HPDE6-E6E7 (cell line): ENCODE results near the gene ZNF264.
"Not testable (repeated sequence)": the region's sequence is repeated elsewhere in the genome, so short reads cannot be mapped to it uniquely, and the experiment has no call there.

ENCODE experiments used
- DNase-seq: peaks from one replicate; pipeline ENCODE4 v3.0.0; 2011; ENCODE audit warnings: missing footprints; ENCODE audit errors: extremely low spot score

ZNF264 gene

DNA sequence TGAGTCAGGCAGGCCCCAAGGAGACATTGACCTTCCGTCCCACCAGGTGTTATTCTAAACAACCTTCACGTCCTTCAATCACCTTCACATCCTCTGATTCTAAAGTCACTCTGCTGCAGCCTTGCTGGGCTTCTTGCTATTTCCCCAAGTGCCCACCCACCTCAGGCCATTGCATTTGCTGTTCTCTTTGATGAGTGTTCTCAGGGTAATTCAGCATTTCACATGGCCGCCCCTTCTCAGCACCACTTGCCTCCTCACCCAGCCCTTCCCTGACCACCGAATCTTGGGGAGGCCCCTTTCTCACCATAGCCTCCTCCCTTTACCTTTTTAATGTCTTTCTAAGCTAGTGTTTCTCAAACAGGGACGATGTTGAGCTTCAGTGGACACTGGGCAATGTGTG lies 53.8 kb downstream of the ZNF264 start:
- no peak for DNase-seq

DNA sequence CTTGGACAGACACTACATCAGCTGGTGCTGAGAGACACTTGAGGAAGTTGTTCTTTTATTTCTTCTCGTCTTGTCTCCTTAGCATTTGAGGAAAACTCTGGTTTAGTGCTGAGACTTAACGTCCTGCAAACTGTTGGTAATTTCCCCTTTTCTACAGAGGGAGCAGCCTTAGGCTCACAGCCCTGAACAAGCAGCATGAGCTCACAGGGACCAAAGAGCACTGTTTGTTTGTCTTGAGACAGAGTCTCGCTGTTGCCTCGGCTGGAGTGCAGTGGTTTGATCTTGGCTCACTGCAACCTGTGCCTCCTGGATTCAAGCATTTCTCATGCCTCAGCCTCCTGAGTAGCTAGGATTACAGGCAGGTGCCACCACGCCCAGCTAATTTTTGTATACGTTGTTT lies 54.7 kb downstream of the ZNF264 start:
- no peak for DNase-seq

DNA sequence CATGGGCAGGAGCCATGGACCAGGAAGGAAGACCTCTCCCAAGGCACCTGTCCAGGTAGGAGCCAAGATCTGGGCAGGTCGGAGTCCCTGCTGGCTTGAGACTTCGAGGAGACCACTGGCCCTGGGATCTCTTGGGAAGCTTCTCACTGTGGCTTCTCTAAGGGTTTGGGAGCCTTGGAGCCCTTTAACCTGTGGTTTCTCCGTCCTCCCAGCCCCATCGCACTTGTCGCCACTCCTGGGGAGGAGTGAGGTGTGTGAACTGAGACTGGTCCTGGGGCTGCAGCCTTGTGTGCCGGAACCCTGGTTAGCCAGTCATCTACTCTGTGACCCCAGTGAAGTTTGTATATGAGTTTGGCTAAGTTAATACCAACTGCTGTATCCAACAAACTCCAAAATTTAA lies 57.3 kb downstream of the ZNF264 start:
- DNase-seq, result no peak

GRCh38 chr19:57249329-57249728 lies 58.0 kb downstream of the ZNF264 start:
- no peak for DNase-seq

GRCh38 chr19:57253767-57254166 lies 62.5 kb downstream of the ZNF264 start:
- not testable (repeated sequence) for DNase-seq

DNA sequence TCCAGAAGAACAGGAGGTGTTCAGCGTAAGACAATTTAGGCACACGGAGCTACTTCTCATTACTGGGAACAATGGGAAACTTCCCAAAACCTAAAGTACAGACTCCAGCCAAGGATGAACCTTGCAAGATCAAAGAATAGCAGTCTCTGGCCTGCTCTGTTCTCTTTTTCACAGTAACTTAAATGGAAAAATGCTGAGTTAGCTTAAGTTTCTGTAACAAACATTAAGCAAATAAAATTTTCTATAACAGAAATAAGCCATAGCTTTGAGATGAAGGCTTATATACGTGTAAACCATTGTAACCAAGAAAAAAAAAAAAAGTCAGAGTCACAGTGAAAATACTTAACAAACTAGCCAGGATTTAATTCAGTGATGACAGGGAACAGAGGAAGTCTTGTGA lies 70.7 kb downstream of the ZNF264 start:
- no peak for DNase-seq

- DNase-seq, result no peak
Measured at GRCh38 chr19:57263244-57263741, 72.0 kb downstream of the ZNF264 start.

- DNase-seq, result no peak
Measured at GRCh38 chr19:57267291-57267690, 76.0 kb downstream of the ZNF264 start.

- DNase-seq, result peak; percentile 32
Measured at GRCh38 chr19:57269515-57270250, 78.4 kb downstream of the ZNF264 start.

- no peak for DNase-seq
Measured at GRCh38 chr19:57271280-57271679, 80.0 kb downstream of the ZNF264 start.
